ENCODE results near the gene ZNF865. TPM values are rescaled to one million over a fixed set of nuclear protein-coding genes. Genes with fewer than 3 reads are reported as not detected.

ZNF865 gene
- total RNA-seq, 1 donor from 2014 or later: 15.0 TPM

GRCh38 chr19:55594996-55595545 is 10.4 kb upstream of the ZNF865 start:
- Histone ChIP-seq H4K20me1 (ENCODE audit: insufficient read depth, low read length) (no peaks in the 10 kb centered on the region), H3K4me3 (ENCODE audit: insufficient read depth, low read depth, low read length) (no peak overlapping the region), H3K27me3 (ENCODE audit: insufficient read depth, low read length) (no peaks in the 10 kb centered on the region), H3K9ac (ENCODE audit: low read length) (no peak overlapping the region), H3K27ac (ENCODE audit: low read depth, low read length) (no peak overlapping the region), H3K4me2 (ENCODE audit: low read length) (no peak overlapping the region), H3K9me3 (ENCODE audit: insufficient read depth, low read depth, low read length) (no peaks in the 10 kb centered on the region), H3K4me1 (ENCODE audit: insufficient read depth, low read length) (no peaks in the 10 kb centered on the region), H3K79me2 (ENCODE audit: insufficient read depth, low read length) (peaks cover 6% of the 10 kb centered on the region), H2AFZ (ENCODE audit: low read depth, low read length) (no peak overlapping the region), H3K36me3 (ENCODE audit: insufficient read depth, low read length) (peaks cover 19% of the 10 kb centered on the region)
- FAIRE-seq: no peak
- peak overlapping the region; percentile 3 for H3K4me3 Mint-ChIP-seq (ENCODE audit: unreplicated experiment)
- no peak for DNase-seq (ENCODE audit: low read depth)
- peaks cover 23% of the 10 kb centered on the region for H3K36me3 Mint-ChIP-seq (ENCODE audit: low read depth, unreplicated experiment)
- no peak for TF ChIP-seq EZH2 (IDR thresholded peaks at IDR 0.05; ENCODE audit: insufficient read depth, low read length)
- no peak for TF ChIP-seq CTCF (IDR thresholded peaks at IDR 0.05; ENCODE audit: insufficient read depth, low read depth, low read length)
- peaks cover 4% of the 10 kb centered on the region for H3K4me1 Mint-ChIP-seq (ENCODE audit: low read depth, unreplicated experiment)
- no peaks in the 10 kb centered on the region for H3K27me3 Mint-ChIP-seq (ENCODE audit: low read depth, unreplicated experiment)
- peaks cover 6% of the 10 kb centered on the region for H3K9me3 Mint-ChIP-seq (ENCODE audit: unreplicated experiment)
- no peak overlapping the region for H3K27ac Mint-ChIP-seq (ENCODE audit: unreplicated experiment)

DNA sequence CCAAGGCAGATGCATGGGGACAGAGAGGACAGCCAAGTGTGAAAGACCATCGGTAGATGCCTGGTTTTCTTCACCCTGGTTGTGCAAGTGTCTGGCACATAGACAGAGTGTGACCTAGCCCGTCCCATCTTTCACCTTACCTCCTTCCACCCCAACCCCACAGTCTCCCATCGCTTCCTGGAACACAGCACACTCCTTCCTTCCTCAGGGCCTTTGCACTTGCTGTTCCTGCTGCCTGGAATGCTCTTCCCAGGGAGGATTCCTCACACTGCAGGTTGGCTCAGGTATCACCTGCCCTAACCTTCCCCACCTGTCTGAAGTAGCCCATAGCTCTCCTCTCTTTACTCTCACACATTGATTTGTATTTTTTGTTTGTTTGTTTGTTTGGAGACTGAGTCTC is 9.1 kb upstream of the ZNF865 start:
- Histone ChIP-seq H3K27ac (ENCODE audit: low read depth, low read length) (no peak overlapping the region), H3K9me3 (ENCODE audit: insufficient read depth, low read depth, low read length) (no peaks in the 10 kb centered on the region), H3K27me3 (ENCODE audit: insufficient read depth, low read length) (no peaks in the 10 kb centered on the region), H3K36me3 (ENCODE audit: insufficient read depth, low read length) (peaks cover 19% of the 10 kb centered on the region), H3K9ac (ENCODE audit: low read length) (no peak overlapping the region), H2AFZ (ENCODE audit: low read depth, low read length) (no peak overlapping the region), H3K4me2 (ENCODE audit: low read length) (no peak overlapping the region), H3K4me3 (ENCODE audit: insufficient read depth, low read depth, low read length) (no peak overlapping the region), H4K20me1 (ENCODE audit: insufficient read depth, low read length) (no peaks in the 10 kb centered on the region), H3K4me1 (ENCODE audit: insufficient read depth, low read length) (no peaks in the 10 kb centered on the region), H3K79me2 (ENCODE audit: insufficient read depth, low read length) (peaks cover 11% of the 10 kb centered on the region)
- no peak for DNase-seq (ENCODE audit: low read depth)
- no peaks in the 10 kb centered on the region for H3K27me3 Mint-ChIP-seq (ENCODE audit: low read depth, unreplicated experiment)
- no peak overlapping the region for H3K27ac Mint-ChIP-seq (ENCODE audit: unreplicated experiment)
- FAIRE-seq: no peak
- peaks cover 23% of the 10 kb centered on the region for H3K36me3 Mint-ChIP-seq (ENCODE audit: low read depth, unreplicated experiment)
- peaks cover 4% of the 10 kb centered on the region for H3K4me1 Mint-ChIP-seq (ENCODE audit: low read depth, unreplicated experiment)
- H3K4me3 Mint-ChIP-seq (ENCODE audit: unreplicated experiment): no peak overlapping the region
- H3K9me3 Mint-ChIP-seq (ENCODE audit: unreplicated experiment): peaks cover 6% of the 10 kb centered on the region
- no peak for TF ChIP-seq CTCF (IDR thresholded peaks at IDR 0.05; ENCODE audit: insufficient read depth, low read depth, low read length)

- H3K36me3 Mint-ChIP-seq (ENCODE audit: low read depth, unreplicated experiment): peaks cover 27% of the 10 kb centered on the region
- Histone ChIP-seq H3K4me2 (ENCODE audit: low read length) (no peak overlapping the region), H3K36me3 (ENCODE audit: insufficient read depth, low read length) (peaks cover 19% of the 10 kb centered on the region), H3K4me1 (ENCODE audit: insufficient read depth, low read length) (no peaks in the 10 kb centered on the region), H3K9me3 (ENCODE audit: insufficient read depth, low read depth, low read length) (no peaks in the 10 kb centered on the region), H3K4me3 (ENCODE audit: insufficient read depth, low read depth, low read length) (no peak overlapping the region), H3K79me2 (ENCODE audit: insufficient read depth, low read length) (peaks cover 12% of the 10 kb centered on the region), H3K9ac (ENCODE audit: low read length) (no peak overlapping the region), H4K20me1 (ENCODE audit: insufficient read depth, low read length) (no peaks in the 10 kb centered on the region), H3K27ac (ENCODE audit: low read depth, low read length) (no peak overlapping the region), H3K27me3 (ENCODE audit: insufficient read depth, low read length) (no peaks in the 10 kb centered on the region), H2AFZ (ENCODE audit: low read depth, low read length) (no peak overlapping the region)
- TF ChIP-seq EZH2 (IDR thresholded peaks at IDR 0.05; ENCODE audit: insufficient read depth, low read length) (no peak), CTCF (IDR thresholded peaks at IDR 0.05; ENCODE audit: insufficient read depth, low read depth, low read length) (no peak)
- no peak overlapping the region for H3K27ac Mint-ChIP-seq (ENCODE audit: unreplicated experiment)
- H3K9me3 Mint-ChIP-seq (ENCODE audit: unreplicated experiment): peaks cover 6% of the 10 kb centered on the region
- FAIRE-seq (no peak), DNase-seq (ENCODE audit: low read depth) (no peak)
- H3K4me3 Mint-ChIP-seq (ENCODE audit: unreplicated experiment): no peak overlapping the region
- peaks cover 4% of the 10 kb centered on the region for H3K4me1 Mint-ChIP-seq (ENCODE audit: low read depth, unreplicated experiment)
- H3K27me3 Mint-ChIP-seq (ENCODE audit: low read depth, unreplicated experiment): no peaks in the 10 kb centered on the region
These were observed 7.9 kb upstream of the ZNF865 start for GRCh38 chr19:55597501-55597921.
